GM23338 (cell line): ENCODE results near the gene DNAJC6. TPM values are rescaled to one million over a fixed set of nuclear protein-coding genes. Genes with fewer than 3 reads are reported as not detected.
A peak's percentile ranks its signal among the peaks of the same experiment; 100 is the strongest.

ENCODE experiments used
- ATAC-seq: fragments of 200-7000 bp; cut with Tn5 transposase; 3 replicates; pipeline ENCODE4 v1.9.1; 2020
- DNase-seq: peaks from one replicate; pipeline ENCODE4 v3.0.0-alpha.2; 2015; ENCODE audit warnings: low spot score
- H2AFZ ChIP-seq: fragments of 200-600 bp; sonication (generic); 2 replicates; pipeline ENCODE4 v1.8.0; 2016; ENCODE audit warnings: antibody characterized with exemption, mild to moderate bottlenecking, moderate library complexity
- H3F3A ChIP-seq: fragments of 200-600 bp; sonication (generic); replicated peaks from 2 replicates; pipeline ENCODE4 v1.8.0; 2017; ENCODE audit warnings: antibody characterized with exemption, mixed run types, low read depth
- H3K27ac ChIP-seq: fragments of 200-600 bp; sonication (generic); 2 replicates; pipeline ENCODE4 v1.6.1; 2016; ENCODE audit warnings: low read depth
- H3K27me3 ChIP-seq: fragments of 200-600 bp; sonication (generic); 2 replicates; pipeline ENCODE4 v1.8.0; 2016; ENCODE audit warnings: mild to moderate bottlenecking, mixed run types, moderate library complexity; ENCODE audit not compliant: insufficient read depth
- H3K36me3 ChIP-seq: fragments of 200-600 bp; sonication (generic); 2 replicates; pipeline ENCODE4 v1.8.0; 2016; ENCODE audit warnings: mild to moderate bottlenecking; ENCODE audit not compliant: insufficient read depth
- H3K4me1 ChIP-seq: fragments of 200-600 bp; sonication (generic); 2 replicates; pipeline ENCODE4 v1.8.0; 2016; ENCODE audit warnings: mild to moderate bottlenecking, moderate library complexity; ENCODE audit not compliant: insufficient read depth
- H3K4me2 ChIP-seq: fragments of 200-600 bp; sonication (generic); 2 replicates; pipeline ENCODE4 v1.7.1; 2017; ENCODE audit warnings: mixed run types
- H3K4me3 ChIP-seq: fragments of 200-600 bp; sonication (generic); 2 replicates; pipeline ENCODE4 v1.6.1; 2016; ENCODE audit warnings: mixed run types
- H3K79me2 ChIP-seq: fragments of 200-600 bp; sonication (generic); replicated peaks from 2 replicates; pipeline ENCODE4 v1.8.0; 2017; ENCODE audit warnings: mild to moderate bottlenecking; ENCODE audit not compliant: insufficient read depth
- H3K9me2 ChIP-seq: fragments of 200-600 bp; sonication (generic); 2 replicates; pipeline ENCODE4 v1.8.0; 2017; ENCODE audit not compliant: insufficient read depth
- H4K20me1 ChIP-seq: fragments of 200-600 bp; sonication (generic); replicated peaks from 2 replicates; pipeline ENCODE4 v1.8.0; 2017; ENCODE audit warnings: mild to moderate bottlenecking; ENCODE audit not compliant: insufficient read depth
- H3K27ac Mint-ChIP-seq: 2 replicates; pipeline ENCODE4 v1.8.0; 2020; ENCODE audit warnings: inconsistent platforms, mild to moderate bottlenecking, moderate library complexity, mixed read lengths
- H3K27me3 Mint-ChIP-seq: 3 replicates; pipeline ENCODE4 v1.8.0; 2022; ENCODE audit warnings: low read depth, mild to moderate bottlenecking, moderate library complexity, mixed read lengths, inconsistent platforms; ENCODE audit not compliant: insufficient read depth, poor library complexity
- H3K36me3 Mint-ChIP-seq: 3 replicates; pipeline ENCODE4 v1.8.0; 2021; ENCODE audit warnings: low read depth, mild to moderate bottlenecking, inconsistent platforms, moderate library complexity, mixed read lengths
- H3K4me1 Mint-ChIP-seq: 3 replicates; pipeline ENCODE4 v1.8.0; 2020; ENCODE audit warnings: mild to moderate bottlenecking, inconsistent platforms, mixed read lengths
- H3K4me3 Mint-ChIP-seq: 3 replicates; pipeline ENCODE4 v1.8.0; 2021; ENCODE audit warnings: moderate library complexity, mild to moderate bottlenecking, inconsistent platforms, mixed read lengths
- H3K9me3 Mint-ChIP-seq: 3 replicates; pipeline ENCODE4 v1.8.0; 2020; ENCODE audit warnings: moderate library complexity, mild to moderate bottlenecking, inconsistent platforms, mixed read lengths
- CREB1 ChIP-seq: fragments of 250-450 bp; sonication (Bioruptor Pico); IDR thresholded peaks from 2 replicates; pipeline ENCODE4 v1.5.0; 2020; ENCODE audit warnings: low read depth, mild to moderate bottlenecking, moderate library complexity
- CTCF ChIP-seq, 2 experiments: fragments of 200-600 bp in 1 of 2; sonication (generic) in 1 of 2; conservative IDR thresholded peaks; 2 replicates each; pipeline versions ENCODE4 v1.5.1 to v1.6.1; 2016 to 2017; ENCODE audit warnings: antibody characterized with exemption in 2 of 2, low read depth in 2 of 2, mild to moderate bottlenecking in 2 of 2, moderate library complexity in 1 of 2
- EZH2 ChIP-seq: fragments of 200-600 bp; sonication (generic); IDR thresholded peaks from one replicate; pipeline ENCODE4 v1.8.0; 2017; ENCODE audit warnings: antibody characterized with exemption, mild to moderate bottlenecking, low read depth; ENCODE audit not compliant: unreplicated experiment
- EZH2phosphoT487 ChIP-seq: fragments of 200-600 bp; sonication (generic); IDR thresholded peaks from one replicate; pipeline ENCODE4 v1.8.1; 2018; ENCODE audit warnings: antibody characterized with exemption; ENCODE audit not compliant: unreplicated experiment
- JUNB ChIP-seq: IDR thresholded peaks from one replicate; pipeline ENCODE4 v1.6.1; 2016; ENCODE audit warnings: antibody characterized with exemption; ENCODE audit not compliant: unreplicated experiment
- NANOG ChIP-seq: IDR thresholded peaks from 2 replicates; pipeline ENCODE4 v1.6.1; 2016; ENCODE audit warnings: antibody characterized with exemption, borderline replicate concordance
- POLR2AphosphoS5 ChIP-seq: IDR thresholded peaks from 2 replicates; pipeline ENCODE4 v1.6.1; 2016; ENCODE audit warnings: antibody characterized with exemption, low read depth
- REST ChIP-seq: IDR thresholded peaks from one replicate; pipeline ENCODE4 v1.6.1; 2018; ENCODE audit warnings: antibody characterized with exemption; ENCODE audit not compliant: unreplicated experiment
- STAT1 ChIP-seq: IDR thresholded peaks from one replicate; pipeline ENCODE4 v1.6.1; 2016; ENCODE audit warnings: antibody characterized with exemption; ENCODE audit not compliant: unreplicated experiment
- ZNF114 ChIP-seq: fragments of 250-450 bp; sonication (Bioruptor Pico); IDR thresholded peaks from 2 replicates; pipeline ENCODE4 v1.5.0; 2020; ENCODE audit warnings: mild to moderate bottlenecking, moderate library complexity
- ZNF331 ChIP-seq: fragments of 250-450 bp; sonication (Bioruptor Pico); IDR thresholded peaks from 2 replicates; pipeline ENCODE4 v1.5.0; 2020; ENCODE audit warnings: low read depth, mild to moderate bottlenecking, moderate library complexity
- ZNF462 ChIP-seq: fragments of 250-450 bp; sonication (Bioruptor Pico); IDR thresholded peaks from 2 replicates; pipeline ENCODE4 v1.5.0; 2020; ENCODE audit warnings: mild to moderate bottlenecking, moderate library complexity
- polyA plus RNA-seq: library from polyadenylated mRNA; unstranded; fragments of >200 nt; fragmentation: Nextera tagmentation; extraction: Ambion mirVana; gene quantifications from 2 replicates; pipeline ENCODE4 v1.2.1, GENCODE V29; 2016
- total RNA-seq: library from RNA; depleted of rRNA; stranded (reverse); fragments of >200 nt; shearing (Covaris generic); gene quantifications from 2 replicates; pipeline ENCODE4 v1.2.3, GENCODE V29; 2014
- TF ChIP-seq, protein P1 (sequence below): IDR thresholded peaks from 2 replicates; pipeline ENCODE4 v1.6.1; 2016; ENCODE audit warnings: antibody characterized with exemption

The DNAJC6 gene
- total and polyA plus RNA-seq, 2 experiments from 2014 or later = 2.4 to 7.4 TPM

DNA sequence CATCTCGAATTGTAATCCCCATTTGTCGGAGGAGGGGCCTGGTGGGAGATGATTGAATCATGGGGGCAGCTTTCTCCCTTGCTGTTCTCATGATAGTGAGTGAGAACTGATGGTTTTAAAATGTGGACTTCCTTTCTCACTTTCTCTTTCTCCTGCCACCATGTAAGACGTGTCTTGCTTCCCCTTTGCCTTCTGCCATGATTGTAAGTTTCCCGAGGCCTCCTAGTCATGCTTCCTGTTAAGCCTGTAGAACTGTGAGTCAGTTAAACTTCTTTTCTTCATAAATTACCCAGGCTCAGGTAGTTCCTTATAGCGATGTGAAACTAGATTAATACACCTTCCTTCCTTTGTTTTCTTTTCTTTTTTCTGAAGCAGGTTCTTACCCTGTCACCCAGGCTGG is 13.9 kb downstream of the DNAJC6 start:
- Histone ChIP-seq H3K9me2 (no peaks in the 10 kb centered on the region), H3K27ac (no peak overlapping the region), H3K4me3 (no peak overlapping the region), H3K4me2 (no peak overlapping the region), H3K27me3 (no peaks in the 10 kb centered on the region), H2AFZ (no peak overlapping the region), H3K79me2 (no peaks in the 10 kb centered on the region), H3K36me3 (no peaks in the 10 kb centered on the region), H3K4me1 (no peaks in the 10 kb centered on the region), H3F3A (no peaks in the 10 kb centered on the region), H4K20me1 (no peaks in the 10 kb centered on the region)
- DNase-seq (no peak), ATAC-seq (no peak)
- peaks cover 2% of the 10 kb centered on the region for H3K27me3 Mint-ChIP-seq
- peaks cover 5% of the 10 kb centered on the region; the same call in 2 of the 3 replicates for H3K4me1 Mint-ChIP-seq
- no peak overlapping the region for H3K4me3 Mint-ChIP-seq
- H3K9me3 Mint-ChIP-seq = no peaks in the 10 kb centered on the region; the same call in 2 of the 3 replicates
- TF ChIP-seq EZH2phosphoT487 = no peak
- TF ChIP-seq POLR2AphosphoS5 = no peak
- TF ChIP-seq ZNF331 (CRISPR knock-in tag) = no peak
- no peak for TF ChIP-seq STAT1
- TF ChIP-seq CTCF (conservative IDR thresholded peaks at IDR 0.05; ENCODE audit: low read depth in 2 of 2) = no peak
- TF ChIP-seq CREB1 = no peak
- no peak for TF ChIP-seq REST
- TF ChIP-seq, protein P1, sequence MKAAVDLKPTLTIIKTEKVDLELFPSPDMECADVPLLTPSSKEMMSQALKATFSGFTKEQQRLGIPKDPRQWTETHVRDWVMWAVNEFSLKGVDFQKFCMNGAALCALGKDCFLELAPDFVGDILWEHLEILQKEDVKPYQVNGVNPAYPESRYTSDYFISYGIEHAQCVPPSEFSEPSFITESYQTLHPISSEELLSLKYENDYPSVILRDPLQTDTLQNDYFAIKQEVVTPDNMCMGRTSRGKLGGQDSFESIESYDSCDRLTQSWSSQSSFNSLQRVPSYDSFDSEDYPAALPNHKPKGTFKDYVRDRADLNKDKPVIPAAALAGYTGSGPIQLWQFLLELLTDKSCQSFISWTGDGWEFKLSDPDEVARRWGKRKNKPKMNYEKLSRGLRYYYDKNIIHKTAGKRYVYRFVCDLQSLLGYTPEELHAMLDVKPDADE = no peak
- no peak for TF ChIP-seq ZNF114 (CRISPR knock-in tag)
- no peak for TF ChIP-seq JUNB
- no peak for TF ChIP-seq EZH2
- TF ChIP-seq NANOG = no peak
- no peak for TF ChIP-seq ZNF462
- peak overlapping the region; percentile 28; the same call in 1 of the 2 replicates for H3K27ac Mint-ChIP-seq
- no peaks in the 10 kb centered on the region for H3K36me3 Mint-ChIP-seq
